ENCODE measurements around the gene TRMT6. TPM values are rescaled to one million over a fixed set of nuclear protein-coding genes. Genes with fewer than 3 reads are reported as not detected.

The TRMT6 gene
- total RNA-seq, 2 experiments from 2014 or later, result 22.5 to 29.5 TPM

GRCh38 chr20:5973172-5973571 is 22.8 kb upstream of the TRMT6 start:
- ChIA-PET POLR2A (interaction anchor here (0.6 kb wide), 1 partner anchor 59 kb away, joined by 4 read pairs; no protein-coding TSS in a partner anchor), CTCF (ENCODE audit: unreplicated experiment) (no interaction called here)
- Histone ChIP-seq H3K79me2 (ENCODE audit: insufficient read depth, low read depth, low read length) (no peaks in the 10 kb centered on the region), H4K20me1 (ENCODE audit: insufficient read depth, low read length) (no peaks in the 10 kb centered on the region), H3K27ac (ENCODE audit: low read depth, low read length, poor library complexity, severe bottlenecking) (no peak overlapping the region), H3K4me2 (ENCODE audit: low read length) (no peak overlapping the region), H3K4me1 (ENCODE audit: insufficient read depth, low read length, poor library complexity, severe bottlenecking) (no peaks in the 10 kb centered on the region), H3K9me3 (ENCODE audit: low read length) (no peaks in the 10 kb centered on the region), H3K36me3 (ENCODE audit: insufficient read depth, low read length) (peaks cover 97% of the 10 kb centered on the region), H3K4me3 (ENCODE audit: low read depth, low read length, poor library complexity, severe bottlenecking) (no peak overlapping the region), H3K9me2 (ENCODE audit: insufficient read depth, low read length) (no peaks in the 10 kb centered on the region), H2AFZ (ENCODE audit: low read length) (no peak overlapping the region)
- DNase-seq (ENCODE audit: low spot score), result no peak
- BruUV-seq (replicated peaks), result no TSS peak
- intact Hi-C loops (cut with micrococcal nuclease; ENCODE audit: unreplicated experiment), result no loop called here
- TF ChIP-seq, protein P1, sequence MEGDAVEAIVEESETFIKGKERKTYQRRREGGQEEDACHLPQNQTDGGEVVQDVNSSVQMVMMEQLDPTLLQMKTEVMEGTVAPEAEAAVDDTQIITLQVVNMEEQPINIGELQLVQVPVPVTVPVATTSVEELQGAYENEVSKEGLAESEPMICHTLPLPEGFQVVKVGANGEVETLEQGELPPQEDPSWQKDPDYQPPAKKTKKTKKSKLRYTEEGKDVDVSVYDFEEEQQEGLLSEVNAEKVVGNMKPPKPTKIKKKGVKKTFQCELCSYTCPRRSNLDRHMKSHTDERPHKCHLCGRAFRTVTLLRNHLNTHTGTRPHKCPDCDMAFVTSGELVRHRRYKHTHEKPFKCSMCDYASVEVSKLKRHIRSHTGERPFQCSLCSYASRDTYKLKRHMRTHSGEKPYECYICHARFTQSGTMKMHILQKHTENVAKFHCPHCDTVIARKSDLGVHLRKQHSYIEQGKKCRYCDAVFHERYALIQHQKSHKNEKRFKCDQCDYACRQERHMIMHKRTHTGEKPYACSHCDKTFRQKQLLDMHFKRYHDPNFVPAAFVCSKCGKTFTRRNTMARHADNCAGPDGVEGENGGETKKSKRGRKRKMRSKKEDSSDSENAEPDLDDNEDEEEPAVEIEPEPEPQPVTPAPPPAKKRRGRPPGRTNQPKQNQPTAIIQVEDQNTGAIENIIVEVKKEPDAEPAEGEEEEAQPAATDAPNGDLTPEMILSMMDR (conservative IDR thresholded peaks at IDR 0.05; ENCODE audit: low read length), result no peak
- no peak for TF ChIP-seq EZH2phosphoT487 (IDR thresholded peaks at IDR 0.05; ENCODE audit: borderline replicate concordance, low read depth, low read length)

DNA sequence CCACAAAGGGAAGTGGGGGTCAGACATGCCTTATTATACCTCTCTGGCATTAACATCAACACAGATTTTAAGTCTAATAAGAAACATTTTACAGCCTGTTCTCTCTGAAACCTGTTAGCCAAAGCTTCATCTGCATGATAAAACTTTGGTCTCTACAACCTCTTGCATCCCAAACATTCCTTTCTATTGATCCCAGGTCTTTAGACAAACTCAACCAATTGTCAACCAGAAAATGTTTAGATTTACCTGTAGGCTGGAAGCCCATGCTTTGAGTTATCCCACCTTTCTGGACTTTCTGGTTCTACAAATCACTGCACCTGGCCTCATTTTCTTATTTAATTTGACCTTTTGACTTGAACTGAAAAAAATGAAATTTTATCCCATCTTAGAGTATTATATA is 20.9 kb upstream of the TRMT6 start:
- Histone ChIP-seq H4K20me1 (ENCODE audit: insufficient read depth, low read length) (no peaks in the 10 kb centered on the region), H2AFZ (ENCODE audit: low read length) (no peak overlapping the region), H3K9me2 (ENCODE audit: insufficient read depth, low read length) (no peaks in the 10 kb centered on the region), H3K36me3 (ENCODE audit: insufficient read depth, low read length) (peaks cover 97% of the 10 kb centered on the region), H3K27ac (ENCODE audit: low read depth, low read length, poor library complexity, severe bottlenecking) (no peak overlapping the region), H3K9me3 (ENCODE audit: low read length) (no peaks in the 10 kb centered on the region), H3K79me2 (ENCODE audit: insufficient read depth, low read depth, low read length) (no peaks in the 10 kb centered on the region), H3K4me3 (ENCODE audit: low read depth, low read length, poor library complexity, severe bottlenecking) (no peak overlapping the region), H3K4me1 (ENCODE audit: insufficient read depth, low read length, poor library complexity, severe bottlenecking) (no peaks in the 10 kb centered on the region), H3K4me2 (ENCODE audit: low read length) (no peak overlapping the region)
- TF ChIP-seq, protein P1 (conservative IDR thresholded peaks at IDR 0.05; ENCODE audit: low read length), result no peak
- TF ChIP-seq EZH2phosphoT487 (IDR thresholded peaks at IDR 0.05; ENCODE audit: borderline replicate concordance, low read depth, low read length), result no peak
- no TSS peak for BruUV-seq (replicated peaks)
- intact Hi-C loops (cut with micrococcal nuclease; ENCODE audit: unreplicated experiment), result no loop called here
- POLR2A ChIA-PET, result interaction anchor here (1.0 to 1.2 kb wide), 3 partner anchors 9 to 110 kb away, joined by 3 to 5 read pairs (median 4); no protein-coding TSS in a partner anchor
- DNase-seq (ENCODE audit: low spot score), result no peak
- CTCF ChIA-PET (ENCODE audit: unreplicated experiment), result no interaction called here

DNA sequence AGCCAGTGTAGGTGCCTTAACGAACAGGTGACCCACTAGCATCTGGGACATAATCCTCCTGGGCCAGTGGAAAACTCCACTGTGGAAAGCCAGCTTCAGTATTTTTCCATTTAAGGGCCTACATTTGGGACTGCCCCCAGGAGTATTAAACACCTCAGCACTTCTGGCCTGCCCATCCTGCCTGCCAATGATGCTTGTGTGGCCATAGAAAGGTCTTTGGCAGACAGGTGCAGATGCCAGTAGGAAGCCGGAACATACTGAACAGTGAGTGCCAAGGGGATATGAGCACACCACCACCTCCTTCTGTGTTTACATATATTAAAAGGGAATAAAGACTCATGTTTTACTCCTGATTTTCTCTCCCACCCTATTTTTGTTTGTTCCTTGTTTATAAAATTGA is 20.0 kb upstream of the TRMT6 start:
- H3K36me3 ChIP-seq (ENCODE audit: insufficient read depth, low read length), result peaks cover 98% of the 10 kb centered on the region
- no peaks in the 10 kb centered on the region for H3K4me1 ChIP-seq (ENCODE audit: insufficient read depth, low read length, poor library complexity, severe bottlenecking)
- no peaks in the 10 kb centered on the region for H3K79me2 ChIP-seq (ENCODE audit: insufficient read depth, low read depth, low read length)
- H3K27ac ChIP-seq (ENCODE audit: low read depth, low read length, poor library complexity, severe bottlenecking), result no peak overlapping the region
- H4K20me1 ChIP-seq (ENCODE audit: insufficient read depth, low read length), result no peaks in the 10 kb centered on the region
- intact Hi-C loops (cut with micrococcal nuclease; ENCODE audit: unreplicated experiment), result no loop called here
- no peak overlapping the region for H3K4me2 ChIP-seq (ENCODE audit: low read length)
- no peaks in the 10 kb centered on the region for H3K9me3 ChIP-seq (ENCODE audit: low read length)
- no peak overlapping the region for H3K4me3 ChIP-seq (ENCODE audit: low read depth, low read length, poor library complexity, severe bottlenecking)
- no peak for DNase-seq (ENCODE audit: low spot score)
- TF ChIP-seq, protein P1 (conservative IDR thresholded peaks at IDR 0.05; ENCODE audit: low read length), result no peak
- TF ChIP-seq EZH2phosphoT487 (IDR thresholded peaks at IDR 0.05; ENCODE audit: borderline replicate concordance, low read depth, low read length), result no peak
- no peaks in the 10 kb centered on the region for H3K9me2 ChIP-seq (ENCODE audit: insufficient read depth, low read length)
- no peak overlapping the region for H2AFZ ChIP-seq (ENCODE audit: low read length)
- ChIA-PET CTCF (ENCODE audit: unreplicated experiment) (no interaction called here), POLR2A (no interaction called here)
- no TSS peak for BruUV-seq (replicated peaks)

All from OCI-LY7 (cell line).